Measurements from ENCODE around the gene MAP3K14.

The MAP3K14 gene

GRCh38 chr17:45255358-45255757 is 61.5 kb downstream of the MAP3K14 start:
- TF ChIP-seq ZBTB7A (IDR thresholded peaks at IDR 0.05; ENCODE audit: low read depth) (no peak), CEBPB (IDR thresholded peaks at IDR 0.05) (no peak), REST (IDR thresholded peaks at IDR 0.05; ENCODE audit: low read depth) (no peak), NFIC (IDR thresholded peaks at IDR 0.05) (no peak), TCF12 (IDR thresholded peaks at IDR 0.05; ENCODE audit: low read depth) (no peak)

- TF ChIP-seq YY1 (IDR thresholded peaks at IDR 0.05; ENCODE audit: low read depth) (no peak), ZBTB7A (IDR thresholded peaks at IDR 0.05; ENCODE audit: low read depth) (no peak)
Observed at GRCh38 chr17:45253879-45254278, 62.9 kb downstream of the MAP3K14 start.

- TF ChIP-seq YY1 (IDR thresholded peaks at IDR 0.05; ENCODE audit: low read depth) (no peak), EP300 (IDR thresholded peaks at IDR 0.05; ENCODE audit: borderline replicate concordance) (no peak), TAF1 (IDR thresholded peaks at IDR 0.05; ENCODE audit: low read depth) (no peak), TCF12 (IDR thresholded peaks at IDR 0.05; ENCODE audit: low read depth) (no peak), MAX (IDR thresholded peaks at IDR 0.05) (no peak)
Observed at GRCh38 chr17:45251931-45252330, 64.9 kb downstream of the MAP3K14 start.

GRCh38 chr17:45248132-45248957 is 68.5 kb downstream of the MAP3K14 start:
- TF ChIP-seq FOXM1 (IDR thresholded peaks at IDR 0.05; ENCODE audit: borderline replicate concordance, low read depth) (no peak), MAX (IDR thresholded peaks at IDR 0.05) (0 out of 2 replicates have a peak, but pooled peaks have one; percentile 35), YY1 (IDR thresholded peaks at IDR 0.05; ENCODE audit: low read depth) (no peak), NFIC (IDR thresholded peaks at IDR 0.05) (no peak), ZBTB7A (IDR thresholded peaks at IDR 0.05; ENCODE audit: low read depth) (peak; percentile 84), REST (IDR thresholded peaks at IDR 0.05; ENCODE audit: low read depth) (no peak), TAF1 (IDR thresholded peaks at IDR 0.05; ENCODE audit: low read depth) (peak; percentile 31; the same call in 1 of the 2 replicates), USF1 (IDR thresholded peaks at IDR 0.05) (no peak), EGR1 (IDR thresholded peaks at IDR 0.05) (peak; percentile 28; the same call in 1 of the 2 replicates)

GRCh38 chr17:45247429-45248131 is 69.2 kb downstream of the MAP3K14 start:
- TF ChIP-seq FOXM1 (IDR thresholded peaks at IDR 0.05; ENCODE audit: borderline replicate concordance, low read depth) (no peak), REST (IDR thresholded peaks at IDR 0.05; ENCODE audit: low read depth) (0 out of 2 replicates have a peak, but pooled peaks have one; percentile 11), MAX (IDR thresholded peaks at IDR 0.05) (peak; percentile 81), EP300 (IDR thresholded peaks at IDR 0.05; ENCODE audit: borderline replicate concordance) (0 out of 2 replicates have a peak, but pooled peaks have one; percentile 13), NFIC (IDR thresholded peaks at IDR 0.05) (peak; percentile 29; the same call in 1 of the 2 replicates), YY1 (IDR thresholded peaks at IDR 0.05; ENCODE audit: low read depth) (no peak; the same call in 1 of the 2 replicates), CEBPB (IDR thresholded peaks at IDR 0.05) (no peak), TAF1 (IDR thresholded peaks at IDR 0.05; ENCODE audit: low read depth) (peak; percentile 63; the same call in 1 of the 2 replicates), EGR1 (IDR thresholded peaks at IDR 0.05) (peak; percentile 62; the same call in 1 of the 2 replicates), RAD21 (IDR thresholded peaks at IDR 0.05; ENCODE audit: low read depth) (no peak), TCF12 (IDR thresholded peaks at IDR 0.05; ENCODE audit: low read depth) (no peak; the same call in 1 of the 2 replicates), ZBTB7A (IDR thresholded peaks at IDR 0.05; ENCODE audit: low read depth) (no peak; the same call in 1 of the 2 replicates), CREB1 (IDR thresholded peaks at IDR 0.05; ENCODE audit: low read depth) (peak; percentile 98), USF1 (IDR thresholded peaks at IDR 0.05) (peak; percentile 61), TEAD4 (IDR thresholded peaks at IDR 0.05) (peak; percentile 7)

Data from Ishikawa (cell line).